ENCODE results near the gene TMEM18.

Gene TMEM18

DNA sequence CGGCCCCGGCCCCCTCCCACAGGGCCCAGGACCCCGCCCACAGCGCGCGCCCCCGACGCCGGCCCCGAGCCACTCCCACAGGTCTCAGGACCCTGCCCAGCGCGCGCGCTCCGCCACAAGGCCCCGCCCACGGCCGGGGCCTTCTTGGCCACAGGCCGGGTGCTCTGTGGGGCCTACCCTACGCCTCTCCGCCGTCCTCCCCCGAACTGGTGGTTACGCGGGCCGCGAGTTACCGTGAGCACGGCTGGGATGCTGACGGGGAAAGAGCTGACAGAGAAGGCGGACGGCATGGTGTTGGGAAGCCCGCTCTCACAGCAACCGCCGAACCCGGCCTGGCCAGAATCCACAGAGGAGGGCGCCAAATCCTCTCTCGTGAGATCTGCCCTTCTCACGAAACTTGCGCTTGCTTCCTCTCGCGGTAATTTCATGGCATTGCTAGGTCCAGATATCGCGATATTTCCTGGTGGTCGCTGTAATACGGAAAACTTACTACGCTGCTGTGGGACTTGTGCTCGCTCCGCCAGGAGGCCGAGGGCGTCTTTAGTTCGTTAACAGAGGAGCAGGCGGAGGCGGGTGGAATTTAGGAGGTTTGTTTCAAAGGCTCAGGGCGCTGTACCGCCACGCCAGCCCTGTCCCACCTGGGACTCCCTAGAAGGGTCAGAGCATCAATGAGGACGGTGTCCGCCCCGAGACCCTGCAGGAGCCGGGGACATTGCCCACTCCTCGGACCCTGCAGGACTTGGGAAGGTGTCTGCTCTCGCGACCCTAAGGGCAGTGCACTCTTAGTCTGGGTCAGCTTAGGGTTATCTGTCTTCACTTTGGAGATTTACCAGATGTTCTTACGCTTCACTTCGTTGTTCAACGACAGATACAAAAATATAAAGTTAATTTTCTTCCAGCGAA, at the start of gene TMEM18:
Gene TMEM18 (minus strand): TSS at position 351 of the 903 bp plus-strand sequence. CDS start 61 bp downstream, at position 290.
- H3K9me3 ChIP-seq (ENCODE audit: severe bottlenecking): no peaks in the 10 kb centered on the region
- no peaks in the 10 kb centered on the region for H3K27me3 ChIP-seq (ENCODE audit: insufficient read depth, low read depth, severe bottlenecking)
- H3K4me3 ChIP-seq (ENCODE audit: low read depth, low read length): peak within 1 kb of the TSS; percentile 97
- TF ChIP-seq, protein P1, sequence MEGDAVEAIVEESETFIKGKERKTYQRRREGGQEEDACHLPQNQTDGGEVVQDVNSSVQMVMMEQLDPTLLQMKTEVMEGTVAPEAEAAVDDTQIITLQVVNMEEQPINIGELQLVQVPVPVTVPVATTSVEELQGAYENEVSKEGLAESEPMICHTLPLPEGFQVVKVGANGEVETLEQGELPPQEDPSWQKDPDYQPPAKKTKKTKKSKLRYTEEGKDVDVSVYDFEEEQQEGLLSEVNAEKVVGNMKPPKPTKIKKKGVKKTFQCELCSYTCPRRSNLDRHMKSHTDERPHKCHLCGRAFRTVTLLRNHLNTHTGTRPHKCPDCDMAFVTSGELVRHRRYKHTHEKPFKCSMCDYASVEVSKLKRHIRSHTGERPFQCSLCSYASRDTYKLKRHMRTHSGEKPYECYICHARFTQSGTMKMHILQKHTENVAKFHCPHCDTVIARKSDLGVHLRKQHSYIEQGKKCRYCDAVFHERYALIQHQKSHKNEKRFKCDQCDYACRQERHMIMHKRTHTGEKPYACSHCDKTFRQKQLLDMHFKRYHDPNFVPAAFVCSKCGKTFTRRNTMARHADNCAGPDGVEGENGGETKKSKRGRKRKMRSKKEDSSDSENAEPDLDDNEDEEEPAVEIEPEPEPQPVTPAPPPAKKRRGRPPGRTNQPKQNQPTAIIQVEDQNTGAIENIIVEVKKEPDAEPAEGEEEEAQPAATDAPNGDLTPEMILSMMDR (IDR thresholded peaks at IDR 0.05; ENCODE audit: low read depth, low read length): peak; percentile 41; the same call in 1 of the 2 replicates
- H3K27ac ChIP-seq: peak within 1 kb of the TSS; percentile 100
- peak; percentile 96 for DNase-seq
- H3K36me3 ChIP-seq: peaks cover 30% of the 10 kb centered on the region

DNA sequence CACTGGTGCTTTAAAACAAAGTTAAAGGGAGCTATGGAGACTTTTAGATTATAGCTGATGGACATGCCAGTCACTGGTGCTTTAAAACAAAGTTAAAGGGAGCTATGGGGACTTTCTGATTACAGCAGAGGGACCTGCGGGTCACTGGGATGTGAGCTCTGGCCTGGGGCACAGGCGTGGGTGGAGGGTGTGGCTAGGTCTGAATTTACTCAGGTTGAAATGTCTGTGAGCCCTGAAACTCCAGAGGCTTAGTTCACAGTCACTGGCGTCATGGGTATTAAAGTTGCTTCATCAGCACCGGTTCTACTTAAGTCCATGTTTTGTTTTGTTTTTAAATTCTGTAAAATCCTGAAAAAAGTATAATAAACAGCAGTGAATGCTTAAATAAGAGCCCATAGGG, 49.0 kb upstream of the TMEM18 start:
- no peak for DNase-seq
- Histone ChIP-seq H3K36me3 (no peaks in the 10 kb centered on the region), H3K27ac (no peak overlapping the region), H3K27me3 (ENCODE audit: insufficient read depth, low read depth, severe bottlenecking) (no peaks in the 10 kb centered on the region), H3K9me3 (ENCODE audit: severe bottlenecking) (no peaks in the 10 kb centered on the region), H3K4me3 (ENCODE audit: low read depth, low read length) (no peak overlapping the region)
- TF ChIP-seq, protein P1 (IDR thresholded peaks at IDR 0.05; ENCODE audit: low read depth, low read length): no peak

DNA sequence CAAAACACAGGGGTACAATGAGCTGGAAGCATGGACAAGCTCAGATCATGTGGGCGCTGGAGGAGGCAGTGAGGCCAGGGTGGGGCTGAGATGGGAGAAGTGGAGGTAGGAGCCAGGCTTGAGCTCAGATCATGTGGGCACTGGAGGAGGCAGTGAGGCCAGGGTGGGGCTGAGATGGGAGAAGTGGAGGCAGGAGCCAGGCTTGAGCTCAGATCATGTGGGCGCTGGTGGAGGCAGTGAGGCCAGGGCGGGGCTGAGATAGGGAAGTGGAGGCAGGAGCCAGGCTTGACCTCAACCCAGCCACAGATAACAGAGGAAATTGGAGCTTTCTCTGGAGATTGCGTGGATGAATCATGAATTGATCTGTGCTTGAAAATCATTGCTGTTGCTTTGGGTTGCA, 48.3 kb upstream of the TMEM18 start:
- no peak for DNase-seq
- H3K27ac ChIP-seq: no peak overlapping the region
- H3K4me3 ChIP-seq (ENCODE audit: low read depth, low read length): no peak overlapping the region
- H3K36me3 ChIP-seq: no peaks in the 10 kb centered on the region
- no peaks in the 10 kb centered on the region for H3K27me3 ChIP-seq (ENCODE audit: insufficient read depth, low read depth, severe bottlenecking)
- TF ChIP-seq, protein P1 (IDR thresholded peaks at IDR 0.05; ENCODE audit: low read depth, low read length): no peak
- no peaks in the 10 kb centered on the region for H3K9me3 ChIP-seq (ENCODE audit: severe bottlenecking)

DNA sequence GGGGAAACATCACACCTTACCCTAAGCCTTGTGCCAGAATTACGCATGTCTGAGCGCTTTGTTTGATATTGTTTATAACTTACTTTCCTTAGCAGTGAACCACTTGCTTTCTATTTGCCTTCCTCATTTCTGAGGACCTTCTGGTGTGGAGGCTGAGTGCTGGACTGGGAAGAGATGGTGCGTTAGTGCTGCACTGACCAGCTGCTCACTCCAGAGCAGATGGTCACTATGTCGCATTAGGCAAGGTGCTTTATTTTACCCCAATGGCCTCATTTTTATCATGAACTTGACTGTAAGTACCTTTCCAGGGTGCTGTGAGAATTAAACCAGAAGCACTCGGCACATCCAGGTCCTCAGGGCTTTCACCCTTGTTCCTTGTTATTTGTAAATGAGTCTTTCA, 46.6 kb upstream of the TMEM18 start:
- DNase-seq: peak; percentile 66
- no peak overlapping the region for H3K4me3 ChIP-seq (ENCODE audit: low read depth, low read length)
- no peaks in the 10 kb centered on the region for H3K9me3 ChIP-seq (ENCODE audit: severe bottlenecking)
- H3K27ac ChIP-seq: peak overlapping the region; percentile 51
- no peaks in the 10 kb centered on the region for H3K36me3 ChIP-seq
- TF ChIP-seq, protein P1 (IDR thresholded peaks at IDR 0.05; ENCODE audit: low read depth, low read length): no peak
- H3K27me3 ChIP-seq (ENCODE audit: insufficient read depth, low read depth, severe bottlenecking): no peaks in the 10 kb centered on the region

DNA sequence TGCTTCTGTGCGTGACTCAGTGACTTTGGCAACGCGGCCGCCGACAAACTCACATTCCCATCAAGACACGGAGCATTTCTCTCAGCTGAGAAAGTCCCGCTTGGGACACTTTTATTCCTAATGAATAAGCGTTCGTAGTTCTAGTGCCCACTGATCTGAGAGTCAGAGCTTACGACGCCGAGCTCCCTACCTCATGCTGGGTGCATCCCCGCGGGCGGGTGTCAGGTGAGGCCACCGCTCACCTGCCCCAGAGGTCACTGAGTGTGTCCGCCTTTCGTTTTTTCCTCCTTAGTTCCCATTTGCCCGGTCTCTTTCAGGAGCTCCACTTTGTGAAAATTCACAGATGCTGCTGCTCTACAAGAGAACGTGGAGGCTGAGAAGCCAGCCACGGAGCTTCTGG, 43.6 kb upstream of the TMEM18 start:
- Histone ChIP-seq H3K36me3 (no peaks in the 10 kb centered on the region), H3K27ac (no peak overlapping the region), H3K9me3 (ENCODE audit: severe bottlenecking) (no peaks in the 10 kb centered on the region), H3K4me3 (ENCODE audit: low read depth, low read length) (no peak overlapping the region), H3K27me3 (ENCODE audit: insufficient read depth, low read depth, severe bottlenecking) (no peaks in the 10 kb centered on the region)
- TF ChIP-seq, protein P1 (IDR thresholded peaks at IDR 0.05; ENCODE audit: low read depth, low read length): no peak
- no peak for DNase-seq

Measured in WERI-Rb-1 (cell line).